K562 (cell line): ENCODE measurements around the gene LMO2. TPM values are rescaled to one million over a fixed set of nuclear protein-coding genes. Genes with fewer than 3 reads are reported as not detected.

Experiments used
- BDP1 ChIP-seq: IDR thresholded peaks from 3 replicates; pipeline ENCODE4 v1.6.1; 2011; ENCODE audit not compliant: insufficient read length, insufficient read depth
- CEBPG ChIP-seq, 3 experiments: fragments of 200-800 bp in 1 of 3; sonication (Bioruptor generic) in 1 of 3; sonication (generic) in 1 of 3; formaldehyde crosslinking in 1 of 3; IDR thresholded peaks in 2 of 3; conservative IDR thresholded peaks in 1 of 3; 2 replicates each; pipeline versions ENCODE4 v1.6.1 to v1.8.0; 2016 to 2022; ENCODE audit warnings: missing compliant biosample characterization in 2 of 3, missing genetic modification characterization in 2 of 3, mild to moderate bottlenecking in 1 of 3, missing genetic modification reagents in 1 of 3
- DMBX1 ChIP-seq: fragments of 250-450 bp; sonication (Bioruptor Pico); IDR thresholded peaks from 2 replicates; pipeline ENCODE4 v1.8.0; 2022; ENCODE audit warnings: inconsistent platforms, mild to moderate bottlenecking, moderate library complexity, borderline replicate concordance
- EP400 ChIP-seq: fragments of 450-650 bp; IDR thresholded peaks from 2 replicates; pipeline ENCODE4 v1.6.1; 2017; ENCODE audit warnings: antibody characterized with exemption, mild to moderate bottlenecking, moderate library complexity
- ETV1 ChIP-seq: fragments of 450-650 bp; conservative IDR thresholded peaks from 2 replicates; pipeline ENCODE4 v1.6.1; 2016; ENCODE audit warnings: missing genetic modification characterization, control low read depth, low read depth, missing compliant biosample characterization
- FOXP4 ChIP-seq: sonication (generic); formaldehyde crosslinking; IDR thresholded peaks from 2 replicates; pipeline ENCODE4 v1.8.0; 2022; ENCODE audit warnings: mild to moderate bottlenecking, missing genetic modification reagents, borderline replicate concordance
- GATA2 ChIP-seq: sonication (generic); formaldehyde crosslinking; IDR thresholded peaks from 2 replicates; pipeline ENCODE4 v1.4.0; 2020; ENCODE audit warnings: mild to moderate bottlenecking, missing genetic modification reagents
- GTF2A2 ChIP-seq: IDR thresholded peaks from 2 replicates; pipeline ENCODE4 v1.6.1; 2016; ENCODE audit warnings: mild to moderate bottlenecking, missing genetic modification characterization, missing compliant biosample characterization
- NEUROD1 ChIP-seq: fragments of 150-350 bp; IDR thresholded peaks from 2 replicates; pipeline ENCODE4 v1.6.1; 2014; ENCODE audit warnings: borderline replicate concordance, low read length, low read depth; ENCODE audit not compliant: partially characterized antibody
- NONO ChIP-seq, 2 experiments: fragments of 200-400 bp in 1 of 2; fragments of 450-650 bp in 1 of 2; formaldehyde crosslinking in 1 of 2; IDR thresholded peaks; 2 replicates each; pipeline ENCODE4 v1.6.1; 2017; ENCODE audit warnings: low read depth in 2 of 2, mild to moderate bottlenecking in 2 of 2, moderate library complexity in 2 of 2, low read length in 1 of 2
- NRF1 ChIP-seq, 2 experiments: fragments of 450-650 bp; IDR thresholded peaks in 1 of 2; conservative IDR thresholded peaks in 1 of 2; 2 replicates each; pipeline ENCODE4 v1.6.1; 2014; ENCODE audit warnings: mild to moderate bottlenecking in 2 of 2
- PHF21A ChIP-seq: fragments of 450-650 bp; IDR thresholded peaks from 2 replicates; pipeline ENCODE4 v1.6.1; 2017; ENCODE audit warnings: low read depth, borderline replicate concordance
- POLR2G ChIP-seq: fragments of 200-400 bp; formaldehyde crosslinking; IDR thresholded peaks from 2 replicates; pipeline ENCODE4 v1.6.1; 2017; ENCODE audit warnings: low read depth, mild to moderate bottlenecking, antibody characterized with exemption, low read length, moderate library complexity
- TEAD2 ChIP-seq: fragments of 450-650 bp; IDR thresholded peaks from 2 replicates; pipeline ENCODE4 v1.6.1; 2016; ENCODE audit warnings: missing genetic modification characterization, control low read depth, missing compliant biosample characterization
- YY1 ChIP-seq, 3 experiments: IDR thresholded peaks; 2 replicates each; pipeline ENCODE4 v1.6.1; 2011; ENCODE audit warnings: low read length in 2 of 3, mild to moderate bottlenecking in 2 of 3, moderate library complexity in 2 of 3, borderline replicate concordance in 1 of 3, control low read depth in 1 of 3, low read depth in 1 of 3; ENCODE audit not compliant: insufficient read depth in 3 of 3, insufficient replicate concordance in 2 of 3, control insufficient read depth in 1 of 3, insufficient read length in 1 of 3; ENCODE audit errors: extremely low read depth in 1 of 3
- ZBTB1 ChIP-seq: sonication (generic); formaldehyde crosslinking; IDR thresholded peaks from 2 replicates; pipeline ENCODE4 v1.8.1; 2023; ENCODE audit warnings: missing genetic modification reagents, low read depth, mild to moderate bottlenecking, borderline replicate concordance
- ZC3H4 ChIP-seq: sonication (generic); formaldehyde crosslinking; IDR thresholded peaks from 2 replicates; pipeline ENCODE4 v1.9.0; 2021; ENCODE audit warnings: missing genetic modification reagents, borderline replicate concordance
- ZNF217 ChIP-seq: sonication (generic); formaldehyde crosslinking; IDR thresholded peaks from 2 replicates; pipeline ENCODE4 v1.8.0; 2022; ENCODE audit warnings: mild to moderate bottlenecking, missing genetic modification reagents
- ZNF586 ChIP-seq: fragments of 450-650 bp; formaldehyde crosslinking; conservative IDR thresholded peaks from 2 replicates; pipeline ENCODE4 v1.4.0; 2020; ENCODE audit warnings: mild to moderate bottlenecking, moderate library complexity
- ZNF740 ChIP-seq, 3 experiments: fragments of 200-800 bp in 1 of 3; sonication (Bioruptor generic) in 1 of 3; sonication (generic) in 1 of 3; formaldehyde crosslinking in 1 of 3; IDR thresholded peaks; 2 replicates each; pipeline versions ENCODE4 v1.6.1 to v1.8.0; 2016 to 2022; ENCODE audit warnings: mild to moderate bottlenecking in 2 of 3, missing compliant biosample characterization in 2 of 3, missing genetic modification characterization in 2 of 3, missing genetic modification reagents in 1 of 3
- ZNF766 ChIP-seq: fragments of 200-800 bp; sonication (Bioruptor generic); conservative IDR thresholded peaks from 2 replicates; pipeline ENCODE4 v1.6.1; 2016; ENCODE audit warnings: missing genetic modification characterization, missing compliant biosample characterization
- ZNF778 ChIP-seq: fragments of 450-650 bp; formaldehyde crosslinking; IDR thresholded peaks from 2 replicates; pipeline ENCODE4 v1.4.0; 2020; ENCODE audit warnings: mild to moderate bottlenecking, moderate library complexity
- polyA plus RNA-seq, 8 experiments: library from polyadenylated mRNA; depleted of rRNA in 4 of 8; stranded (reverse) in 5 of 8; unstranded in 3 of 8; fragments of >200 nt; fragmentation: Nextera tagmentation in 2 of 8; fragmentation: Illumina TruSeq in 1 of 8; extraction: Ambion mirVana in 2 of 8; extraction: Trizol in 1 of 8; gene quantifications; 2 replicates each; pipeline versions ENCODE4 v1.2.1 to v1.2.3, GENCODE V29; 2011 to 2014; ENCODE audit warnings: inconsistent platforms in 1 of 8, missing spikeins in 1 of 8
- total RNA-seq, 7 experiments: library from RNA; depleted of rRNA in 6 of 7; stranded (reverse); fragments of >200 nt in 6 of 7; fragmentation: Illumina TruSeq in 2 of 7; extraction: Trizol in 2 of 7; gene quantifications; 2 replicates each; pipeline versions ENCODE4 v1.2.1 to v1.2.3, GENCODE V29; 2011 to 2021; ENCODE audit warnings: low replicate concordance in 1 of 7

LMO2 gene
- total and polyA plus RNA-seq, 9 of the 15 experiments (the other 6 are each of a cell fraction or from before 2014, with no cell fraction given), result 6.9 to 126 (median 91.5) TPM

GRCh38 chr11:33885338-33886005 lies 6.4 kb downstream of the LMO2 start (continued):
- peak; percentile 100 for TF ChIP-seq ZNF766
- TF ChIP-seq GATA2 (CRISPR knock-in tag), result peak; percentile 69
- TF ChIP-seq GTF2A2, result no peak
- no peak for TF ChIP-seq YY1 (IDR thresholded peaks at IDR 0.05; ENCODE audit: borderline replicate concordance in 1 of 3, control insufficient read depth in 1 of 3, extremely low read depth in 1 of 3, insufficient read depth in 3 of 3, insufficient read length in 1 of 3, insufficient replicate concordance in 2 of 3, low read depth in 1 of 3, low read length in 2 of 3)
- peak; percentile 63; the same call in 1 of the 2 replicates for TF ChIP-seq DMBX1 (CRISPR knock-in tag)
- no peak for TF ChIP-seq POLR2G
- no peak for TF ChIP-seq FOXP4
- peak; percentile 52; the same call in 1 of the 2 replicates for TF ChIP-seq CEBPG (CRISPR knock-in tag; IDR thresholded peaks at IDR 0.05)
- TF ChIP-seq CEBPG (tag; conservative IDR thresholded peaks at IDR 0.05 in 1 of 2, IDR thresholded peaks at IDR 0.05 in 1 of 2), result no peak
- TF ChIP-seq ZNF217 (CRISPR knock-in tag), result no peak
- no peak for TF ChIP-seq PHF21A
- TF ChIP-seq TEAD2, result no peak
- no peak for TF ChIP-seq ZNF778 (CRISPR knock-in tag)
- TF ChIP-seq ZC3H4 (CRISPR knock-in tag), result 0 out of 2 replicates have a peak, but pooled peaks have one; percentile 30
- no peak for TF ChIP-seq ZNF740 (CRISPR knock-in tag; IDR thresholded peaks at IDR 0.05)
- TF ChIP-seq ZNF740 (tag; IDR thresholded peaks at IDR 0.05), result no peak
- TF ChIP-seq ZNF586 (CRISPR knock-in tag), result no peak
- TF ChIP-seq NONO (IDR thresholded peaks at IDR 0.05; ENCODE audit: low read depth in 2 of 2, low read length in 1 of 2), result no peak
- TF ChIP-seq NEUROD1, result peak; percentile 57
- TF ChIP-seq BDP1, result no peak
- TF ChIP-seq ETV1 (tag), result peak; percentile 48
- TF ChIP-seq ZBTB1 (CRISPR knock-in tag), result peak; percentile 93; the same call in 1 of the 2 replicates
- TF ChIP-seq NRF1 (conservative IDR thresholded peaks at IDR 0.05 in 1 of 2, IDR thresholded peaks at IDR 0.05 in 1 of 2), result peak; percentile 46 to 62; a peak in 3 of 4 replicates
- TF ChIP-seq EP400, result peak; percentile 39; the same call in 1 of the 2 replicates
